Measurements from ENCODE around the gene SETSIP.
"Not testable (repeated sequence)": the region's sequence is repeated elsewhere in the genome, so short reads cannot be mapped to it uniquely, and the experiment has no call there.

SETSIP gene

DNA sequence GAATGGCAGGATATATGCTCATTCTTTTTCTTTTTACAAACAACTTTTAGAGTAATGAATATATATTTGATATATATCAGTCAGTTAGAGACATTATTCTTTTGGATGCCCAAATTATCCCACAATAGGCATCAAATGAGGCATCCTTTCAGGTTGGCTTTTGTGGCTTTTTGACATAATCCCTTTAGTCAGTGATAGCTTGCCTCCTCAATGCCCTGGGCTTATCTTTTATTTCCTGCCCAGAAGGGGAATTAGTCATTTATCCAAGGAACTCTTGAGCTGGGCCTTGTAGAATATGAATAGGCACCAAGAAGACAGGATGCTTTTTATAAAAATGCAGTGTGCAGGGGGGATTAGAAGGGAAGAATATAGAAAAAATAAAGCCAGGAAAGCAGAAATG lies 23.3 kb downstream of the SETSIP start:
- DNase-seq (ENCODE audit: low read depth), result no peak

DNA sequence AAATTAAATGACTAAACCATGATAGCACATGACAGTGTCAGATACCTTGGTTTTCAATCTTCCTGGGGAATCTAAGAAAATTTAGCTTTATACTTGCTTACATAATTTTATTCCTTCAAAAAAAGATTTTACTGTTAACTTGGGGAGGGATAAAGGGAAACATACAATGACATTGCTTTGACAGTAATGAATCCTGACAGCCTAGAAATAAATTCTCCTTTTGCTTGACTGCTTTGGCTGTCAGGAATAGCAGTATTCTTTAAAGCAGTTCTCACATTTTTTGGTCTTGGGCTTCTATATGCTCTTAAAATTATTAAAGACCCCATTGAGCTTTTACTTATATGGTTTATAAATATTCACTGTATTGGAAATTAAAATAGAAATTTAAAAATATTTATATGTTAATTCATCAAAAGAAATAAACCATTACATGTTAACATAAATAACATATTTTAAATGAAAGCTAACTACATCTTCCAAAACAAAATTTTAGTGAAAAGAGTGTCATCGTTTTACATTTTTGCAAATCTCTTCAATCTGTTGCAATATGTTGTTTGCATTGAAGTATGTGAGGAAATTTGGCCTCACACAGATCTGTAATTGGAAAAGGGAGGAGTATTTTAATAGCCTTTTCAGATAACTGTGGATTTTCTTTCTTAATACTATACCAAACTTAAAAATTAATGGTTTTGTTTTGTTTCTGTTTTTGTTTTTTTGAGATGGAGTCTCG lies 29.3 kb downstream of the SETSIP start:
- DNase-seq (ENCODE audit: low read depth), result no peak

DNA sequence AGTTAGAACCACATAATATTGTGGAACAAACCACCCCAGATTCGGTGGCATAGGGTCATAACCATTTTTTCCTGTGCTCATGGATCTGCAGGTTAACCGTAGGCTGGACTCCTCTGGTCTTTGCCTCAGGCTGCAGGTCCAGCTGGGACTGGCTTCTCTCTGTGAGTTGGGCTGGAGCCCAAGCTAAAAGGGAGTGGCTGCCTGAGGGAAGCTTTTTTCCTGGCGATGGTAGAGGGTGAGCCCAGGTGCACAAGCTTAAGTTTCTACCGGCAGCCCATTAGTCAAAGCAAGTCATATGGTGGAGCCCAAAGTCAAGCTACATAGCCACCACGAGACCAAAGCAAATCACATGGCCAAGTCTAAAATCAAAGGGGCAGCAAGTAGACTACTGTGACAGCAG lies 31.6 kb downstream of the SETSIP start:
- no peak for DNase-seq (ENCODE audit: low read depth)

DNA sequence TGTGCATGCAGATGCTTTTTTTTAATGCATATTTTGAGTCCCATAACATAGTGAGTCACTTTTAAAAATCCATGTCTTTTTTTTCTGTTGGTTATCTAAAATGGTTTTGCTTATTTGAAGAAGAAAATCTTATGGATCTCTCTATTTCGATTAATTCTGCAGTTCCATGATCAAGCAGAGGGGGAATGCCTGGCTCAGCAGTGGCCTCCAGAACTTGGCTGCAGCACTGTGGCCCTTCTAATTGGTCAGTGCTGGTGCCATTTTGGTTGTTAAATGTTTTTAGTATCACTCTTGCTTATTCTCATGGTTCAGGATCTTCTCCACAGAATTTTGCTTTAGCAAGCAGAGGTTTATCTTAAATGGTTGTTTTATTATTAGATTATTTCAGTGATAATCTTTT lies 34.2 kb downstream of the SETSIP start:
- DNase-seq (ENCODE audit: low read depth), result no peak

DNA sequence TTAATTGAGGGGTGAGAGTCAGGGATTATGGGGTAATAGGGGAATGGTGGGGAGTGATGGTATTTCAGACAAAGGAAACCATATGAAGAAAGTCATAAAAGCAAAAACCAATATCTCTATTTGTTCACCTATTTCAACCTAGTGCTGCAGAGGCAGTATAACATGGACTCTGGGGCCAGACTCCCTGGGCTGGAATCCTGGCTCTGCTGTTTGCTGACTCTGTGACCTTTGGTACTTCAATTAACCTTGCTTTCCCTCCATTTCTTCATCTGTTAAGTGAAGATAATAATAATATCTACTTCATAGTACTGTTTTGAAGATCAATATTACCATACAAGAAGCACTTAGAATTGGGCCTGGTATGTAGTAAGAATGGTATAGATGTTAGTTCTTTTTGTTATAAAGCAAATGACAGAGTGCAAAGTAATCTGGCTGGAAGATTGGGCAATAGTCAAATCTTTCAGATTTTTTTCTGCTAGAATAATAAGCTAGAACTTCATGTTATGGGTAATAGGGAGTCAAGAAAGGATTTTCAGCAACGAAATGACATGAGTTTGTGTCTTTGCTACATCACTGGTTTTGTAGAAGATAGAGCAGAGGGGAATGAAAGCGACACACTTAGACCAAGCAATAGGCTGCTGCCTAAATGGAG lies 36.4 kb downstream of the SETSIP start:
- no peak for DNase-seq (ENCODE audit: low read depth)

DNA sequence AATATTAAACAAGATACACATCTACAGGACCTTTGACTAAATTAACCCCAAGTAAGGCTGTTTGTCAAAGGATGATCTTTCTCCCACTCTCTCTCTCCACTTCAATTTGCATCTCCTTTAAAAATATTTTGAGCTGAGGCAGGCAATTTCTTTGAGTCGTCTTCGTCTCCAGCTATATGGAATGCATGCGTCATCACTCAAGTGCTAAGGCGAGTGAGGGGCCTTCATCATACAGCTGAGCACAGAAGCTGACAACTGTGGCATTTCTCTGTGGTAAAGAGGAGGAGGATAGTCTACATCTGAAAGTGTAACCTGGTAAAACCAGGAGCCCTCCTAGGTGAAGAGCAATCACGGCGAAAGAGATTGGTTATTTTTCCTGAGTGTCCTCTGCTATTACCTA lies 37.8 kb downstream of the SETSIP start:
- no peak for DNase-seq (ENCODE audit: low read depth)

DNA sequence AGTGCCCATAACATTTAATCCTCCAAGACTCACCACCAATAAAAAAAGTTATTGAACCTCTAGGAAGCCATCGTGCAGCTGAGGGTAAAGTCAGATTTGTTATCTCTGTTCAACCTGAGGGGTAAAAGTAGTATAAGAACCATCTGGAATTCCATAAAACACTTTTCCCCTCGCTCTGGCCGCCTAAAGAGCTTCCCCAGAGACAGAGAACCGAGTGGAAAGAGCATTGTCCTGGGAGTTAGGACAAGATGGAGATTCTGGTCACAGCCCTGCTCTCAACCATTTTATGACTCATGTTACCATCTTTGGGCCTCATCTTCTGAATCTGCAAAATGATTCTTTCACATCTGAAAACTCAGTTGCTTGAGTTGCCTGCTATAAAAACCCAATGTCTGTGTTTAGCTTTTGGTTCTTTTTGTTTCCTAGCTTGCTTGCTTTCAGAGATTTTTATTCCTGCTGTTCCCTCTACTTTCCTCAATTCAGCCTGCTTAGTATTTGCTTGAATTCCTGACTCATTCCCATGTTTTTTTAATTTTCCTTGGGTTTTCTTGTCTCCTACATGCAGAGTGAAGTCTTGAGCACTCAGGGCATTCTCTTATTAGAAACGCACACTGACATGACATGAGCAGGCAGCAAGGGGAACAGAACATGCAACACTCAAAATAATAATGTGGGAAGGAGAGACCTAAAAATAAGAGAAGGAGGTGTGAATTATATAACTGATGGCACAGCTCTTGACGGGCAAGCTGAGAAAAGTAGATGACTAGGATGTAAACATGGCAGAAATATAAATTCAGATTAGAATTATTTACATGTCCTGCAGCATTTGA lies 43.7 kb downstream of the SETSIP start:
- no peak for DNase-seq (ENCODE audit: low read depth)

DNA sequence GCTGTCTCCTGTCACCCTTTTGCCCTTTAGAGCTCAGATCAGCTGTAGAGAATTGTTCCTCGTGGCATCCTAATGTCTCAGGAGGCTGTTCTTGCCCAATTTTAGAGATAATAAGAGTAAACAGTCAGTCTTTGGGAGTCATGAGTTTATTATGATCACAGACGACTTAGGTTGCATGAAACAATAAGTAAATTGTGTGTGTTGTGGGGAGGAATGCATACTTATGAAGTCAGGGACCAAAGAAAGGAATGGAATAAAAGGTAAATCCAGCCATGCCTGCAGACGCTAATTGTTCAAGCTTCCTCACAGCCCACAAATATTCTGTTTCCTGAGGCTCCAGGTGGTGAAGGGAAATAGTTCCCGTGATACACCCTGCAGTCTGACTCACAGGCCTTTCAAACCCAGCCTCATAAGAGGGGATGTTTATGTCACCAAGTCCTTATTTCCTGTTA lies 44.5 kb downstream of the SETSIP start:
- no peak for DNase-seq (ENCODE audit: low read depth)

DNA sequence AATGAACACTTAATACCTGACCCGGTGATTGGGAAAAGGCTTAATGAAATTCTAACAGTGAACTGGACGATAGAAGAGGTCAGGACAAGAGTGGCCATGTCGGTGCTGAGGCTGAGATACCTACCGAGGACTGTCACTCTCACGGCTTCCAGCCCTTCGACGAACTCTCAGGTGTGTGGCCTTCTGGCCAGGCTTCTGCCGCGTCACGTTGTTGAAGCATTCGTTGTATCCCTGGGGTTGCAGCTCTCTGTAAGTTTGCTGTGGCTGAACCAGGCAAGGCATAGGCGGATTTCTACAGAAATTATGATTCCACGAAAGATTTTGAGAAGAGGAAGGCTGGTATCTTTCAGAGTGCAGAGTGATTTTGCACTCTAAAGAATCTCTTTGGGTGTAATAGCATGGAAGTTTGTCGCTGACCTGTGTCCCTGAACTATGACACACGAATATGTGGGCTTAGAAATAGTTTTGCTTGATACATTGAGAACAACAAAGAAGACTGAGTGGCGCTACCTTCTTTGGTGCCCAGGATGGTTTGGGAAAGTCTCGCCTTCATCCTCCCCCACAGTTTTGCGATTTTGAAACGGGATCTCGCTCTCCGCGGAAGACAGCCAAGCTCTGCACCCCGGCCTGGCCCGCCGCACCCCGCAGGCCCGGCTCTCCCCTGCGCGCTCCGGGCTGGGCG lies 45.8 kb downstream of the SETSIP start:
- no peak for DNase-seq (ENCODE audit: low read depth)

DNA sequence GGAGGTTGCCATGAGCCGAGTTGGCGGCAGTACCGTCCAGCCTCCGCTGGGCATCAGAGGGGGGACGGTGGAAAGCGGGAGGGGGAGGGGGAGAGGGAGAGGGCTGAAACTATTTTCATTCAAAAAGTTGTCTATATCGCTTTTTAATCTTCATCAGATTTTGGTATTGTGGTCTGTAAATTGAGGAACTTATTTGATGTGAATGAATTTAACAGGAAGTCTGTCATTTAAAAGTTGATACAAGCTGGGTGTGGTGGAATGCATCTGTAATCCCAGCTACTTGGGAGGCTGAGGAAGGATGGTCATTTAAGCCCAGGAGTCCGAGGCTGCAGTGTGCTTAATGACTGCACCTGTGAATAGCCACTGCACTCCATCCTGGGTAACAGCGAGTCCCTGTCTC lies 48.4 kb downstream of the SETSIP start:
- no peak for DNase-seq (ENCODE audit: low read depth)

DNA sequence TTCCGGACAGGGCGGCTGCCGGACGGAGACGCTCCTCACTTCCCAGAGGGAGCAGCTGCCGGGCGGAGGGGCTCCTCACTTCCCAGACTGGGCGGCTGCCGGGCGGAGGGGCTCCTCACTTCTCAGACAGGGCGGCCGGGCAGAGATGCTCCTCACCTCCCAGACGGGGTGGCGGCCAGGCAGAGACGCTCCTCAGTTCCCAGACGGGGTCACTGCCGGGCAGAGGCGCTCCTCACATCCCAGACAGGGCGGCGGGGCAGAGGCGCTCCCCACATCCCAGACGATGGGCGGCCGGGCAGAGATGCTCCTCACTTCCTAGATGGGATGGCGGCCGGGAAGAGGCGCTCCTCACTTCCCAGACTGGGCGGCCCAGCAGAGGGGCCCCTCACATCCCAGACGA lies 49.2 kb downstream of the SETSIP start:
- not testable (repeated sequence) for DNase-seq (ENCODE audit: low read depth)

Measured in T-helper 22 cell (primary cell).